Spleen (tissue), 7 donors: ENCODE results near the gene PSD2.
A peak's percentile ranks its signal among the peaks of the same experiment; 100 is the strongest.

Source experiments
- POLR2A ChIP-seq, 3 donors: fragments of 450-650 bp; IDR thresholded peaks; one replicate each; pipeline ENCODE4 v1.5.1; 2017; ENCODE audit warnings: antibody characterized with exemption in 3 of 3, mild to moderate bottlenecking in 1 of 3
- TF ChIP-seq, protein P1 (sequence below), 11 experiments: fragments of 200-600 bp in 7 of 11; fragments of 450-650 bp in 4 of 11; sonication (generic) in 4 of 11; IDR thresholded peaks in 8 of 11; conservative IDR thresholded peaks in 3 of 11; 1 replicate in 7 of 11; 2 replicates in 4 of 11; pipeline versions ENCODE4 v1.4.0 to v1.8.0; 2016 to 2021; ENCODE audit warnings: antibody characterized with exemption in 11 of 11, inconsistent platforms in 4 of 11, mild to moderate bottlenecking in 1 of 11
- donor health status: DM: no; HTN: no; CAD: no; lungs with moderate emphysema.
- donor health status: DM: no; HTN: no; CAD: no.
- donor health status: DM: no; HTN: no; CAD: no.

GRCh38 chr5:139787568-139788293 lies 7.9 kb upstream of the PSD2 start:
- no peak for TF ChIP-seq POLR2A (IDR thresholded peaks at IDR 0.05)
- TF ChIP-seq, protein P1, sequence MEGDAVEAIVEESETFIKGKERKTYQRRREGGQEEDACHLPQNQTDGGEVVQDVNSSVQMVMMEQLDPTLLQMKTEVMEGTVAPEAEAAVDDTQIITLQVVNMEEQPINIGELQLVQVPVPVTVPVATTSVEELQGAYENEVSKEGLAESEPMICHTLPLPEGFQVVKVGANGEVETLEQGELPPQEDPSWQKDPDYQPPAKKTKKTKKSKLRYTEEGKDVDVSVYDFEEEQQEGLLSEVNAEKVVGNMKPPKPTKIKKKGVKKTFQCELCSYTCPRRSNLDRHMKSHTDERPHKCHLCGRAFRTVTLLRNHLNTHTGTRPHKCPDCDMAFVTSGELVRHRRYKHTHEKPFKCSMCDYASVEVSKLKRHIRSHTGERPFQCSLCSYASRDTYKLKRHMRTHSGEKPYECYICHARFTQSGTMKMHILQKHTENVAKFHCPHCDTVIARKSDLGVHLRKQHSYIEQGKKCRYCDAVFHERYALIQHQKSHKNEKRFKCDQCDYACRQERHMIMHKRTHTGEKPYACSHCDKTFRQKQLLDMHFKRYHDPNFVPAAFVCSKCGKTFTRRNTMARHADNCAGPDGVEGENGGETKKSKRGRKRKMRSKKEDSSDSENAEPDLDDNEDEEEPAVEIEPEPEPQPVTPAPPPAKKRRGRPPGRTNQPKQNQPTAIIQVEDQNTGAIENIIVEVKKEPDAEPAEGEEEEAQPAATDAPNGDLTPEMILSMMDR (IDR thresholded peaks at IDR 0.05 in 8 of 11, conservative IDR thresholded peaks at IDR 0.05 in 3 of 11) = peak; percentile 89 to 98 (median 96)
